Loucy (cell line): ENCODE data around the gene WDPCP.

Experiments
- EZH2phosphoT487 ChIP-seq: fragments of 200-600 bp; IDR thresholded peaks from 2 replicates; pipeline ENCODE4 v1.6.1; 2018; ENCODE audit warnings: antibody characterized with exemption, mild to moderate bottlenecking, moderate library complexity, borderline replicate concordance
- TF ChIP-seq, protein P1 (sequence below): fragments of 200-600 bp; sonication (generic); conservative IDR thresholded peaks from 2 replicates; pipeline ENCODE4 v1.5.1; 2014; ENCODE audit warnings: mild to moderate bottlenecking, antibody characterized with exemption, low read length

GRCh38 chr2:63631501-63631900 is 43.2 kb upstream of the WDPCP start:
- TF ChIP-seq, protein P1, sequence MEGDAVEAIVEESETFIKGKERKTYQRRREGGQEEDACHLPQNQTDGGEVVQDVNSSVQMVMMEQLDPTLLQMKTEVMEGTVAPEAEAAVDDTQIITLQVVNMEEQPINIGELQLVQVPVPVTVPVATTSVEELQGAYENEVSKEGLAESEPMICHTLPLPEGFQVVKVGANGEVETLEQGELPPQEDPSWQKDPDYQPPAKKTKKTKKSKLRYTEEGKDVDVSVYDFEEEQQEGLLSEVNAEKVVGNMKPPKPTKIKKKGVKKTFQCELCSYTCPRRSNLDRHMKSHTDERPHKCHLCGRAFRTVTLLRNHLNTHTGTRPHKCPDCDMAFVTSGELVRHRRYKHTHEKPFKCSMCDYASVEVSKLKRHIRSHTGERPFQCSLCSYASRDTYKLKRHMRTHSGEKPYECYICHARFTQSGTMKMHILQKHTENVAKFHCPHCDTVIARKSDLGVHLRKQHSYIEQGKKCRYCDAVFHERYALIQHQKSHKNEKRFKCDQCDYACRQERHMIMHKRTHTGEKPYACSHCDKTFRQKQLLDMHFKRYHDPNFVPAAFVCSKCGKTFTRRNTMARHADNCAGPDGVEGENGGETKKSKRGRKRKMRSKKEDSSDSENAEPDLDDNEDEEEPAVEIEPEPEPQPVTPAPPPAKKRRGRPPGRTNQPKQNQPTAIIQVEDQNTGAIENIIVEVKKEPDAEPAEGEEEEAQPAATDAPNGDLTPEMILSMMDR, result no peak
- TF ChIP-seq EZH2phosphoT487, result no peak
